Activated T-helper 17 cell treated with anti-CD3 and anti-CD28 coated beads, Interleukin-2, amount 50 U/mL, for 72 hours (primary cell): Measurements from ENCODE around the gene DPEP2. TPM values are rescaled to one million over a fixed set of nuclear protein-coding genes. Genes with fewer than 3 reads are reported as not detected.
"Not testable (repeated sequence)": the region's sequence is repeated elsewhere in the genome, so short reads cannot be mapped to it uniquely, and the experiment has no call there.

ENCODE experiments used
- ATAC-seq: fragments of 150-1000 bp; cut with Tn5 transposase; replicated peaks from 2 replicates; pipeline ENCODE4 v1.10.0; 2021; ENCODE audit warnings: mild to moderate bottlenecking, moderate library complexity
- H3K27ac Mint-ChIP-seq: one replicate; pipeline ENCODE4 v1.8.0; 2022; ENCODE audit warnings: mixed read lengths
- H3K27me3 Mint-ChIP-seq: one replicate; pipeline ENCODE4 v1.8.0; 2022; ENCODE audit warnings: mixed read lengths
- H3K36me3 Mint-ChIP-seq: one replicate; pipeline ENCODE4 v1.8.0; 2022; ENCODE audit warnings: low read depth, mild to moderate bottlenecking, mixed read lengths
- H3K4me1 Mint-ChIP-seq: one replicate; pipeline ENCODE4 v1.8.0; 2022; ENCODE audit warnings: mixed read lengths
- H3K4me3 Mint-ChIP-seq: one replicate; pipeline ENCODE4 v1.8.0; 2022; ENCODE audit warnings: mild to moderate bottlenecking, mixed read lengths
- H3K9me3 Mint-ChIP-seq: one replicate; pipeline ENCODE4 v1.8.0; 2022; ENCODE audit warnings: mixed read lengths
- total RNA-seq, 2 donors: library from RNA; stranded (reverse); gene quantifications; one replicate each; pipeline ENCODE4 v1.2.3, GENCODE V29; 2022

DPEP2 gene
- total RNA-seq, 2 donors from 2014 or later, result 2.8 to 7.3 TPM

GRCh38 chr16:67975321-67976105, 23.8 kb downstream of the DPEP2 start:
- Mint-ChIP-seq H3K27ac (peak overlapping the region; percentile 8), H3K9me3 (no peaks in the 10 kb centered on the region), H3K27me3 (no peaks in the 10 kb centered on the region)

GRCh38 chr16:67972285-67972684, 27.0 kb downstream of the DPEP2 start:
- ATAC-seq, H3K9me3 Mint-ChIP-seq, H3K27ac Mint-ChIP-seq, H3K36me3 Mint-ChIP-seq, H3K27me3 Mint-ChIP-seq, H3K4me3 Mint-ChIP-seq: not testable (repeated sequence)
- peaks cover 12% of the 10 kb centered on the region for H3K4me1 Mint-ChIP-seq

More at GRCh38 chr16:67975321-67976105, 23.8 kb downstream of the DPEP2 start:
- Mint-ChIP-seq H3K36me3 (no peaks in the 10 kb centered on the region), H3K4me3 (no peak overlapping the region), H3K4me1 (no peaks in the 10 kb centered on the region)
- ATAC-seq, result no peak

- Mint-ChIP-seq H3K27ac (no peak overlapping the region), H3K9me3 (no peaks in the 10 kb centered on the region), H3K27me3 (no peaks in the 10 kb centered on the region), H3K36me3 (no peaks in the 10 kb centered on the region), H3K4me3 (no peak overlapping the region), H3K4me1 (peaks cover 16% of the 10 kb centered on the region)
- ATAC-seq, result no peak
These were observed 28.2 kb downstream of the DPEP2 start for GRCh38 chr16:67971111-67971510.

- H3K36me3 Mint-ChIP-seq, result no peaks in the 10 kb centered on the region
- H3K9me3 Mint-ChIP-seq, result no peaks in the 10 kb centered on the region
- peak overlapping the region; percentile 89 for H3K4me3 Mint-ChIP-seq
- peaks cover 16% of the 10 kb centered on the region for H3K4me1 Mint-ChIP-seq
- H3K27ac Mint-ChIP-seq, result peak overlapping the region; percentile 86
- no peaks in the 10 kb centered on the region for H3K27me3 Mint-ChIP-seq
- ATAC-seq, result no peak
These were observed 29.8 kb downstream of the DPEP2 start for GRCh38 chr16:67969254-67970039.

GRCh38 chr16:67968400-67969253, 30.7 kb downstream of the DPEP2 start, which contains the start of gene SLC12A4:
SLC12A4 (minus strand) TSS chr16:67968637; CDS start chr16:67968553, 84 bp downstream.
- peak; percentile 89 for ATAC-seq
- peak within 1 kb of the TSS; percentile 88 for H3K27ac Mint-ChIP-seq
- peak within 1 kb of the TSS; percentile 94 for H3K4me3 Mint-ChIP-seq
- peaks cover 16% of the 10 kb centered on the region for H3K4me1 Mint-ChIP-seq
- no peaks in the 10 kb centered on the region for H3K9me3 Mint-ChIP-seq
- H3K27me3 Mint-ChIP-seq, result no peaks in the 10 kb centered on the region
- H3K36me3 Mint-ChIP-seq, result no peaks in the 10 kb centered on the region

- Mint-ChIP-seq H3K36me3 (no peaks in the 10 kb centered on the region), H3K4me1 (peaks cover 16% of the 10 kb centered on the region), H3K4me3 (peak overlapping the region; percentile 94), H3K9me3 (no peaks in the 10 kb centered on the region), H3K27ac (peak overlapping the region; percentile 88), H3K27me3 (no peaks in the 10 kb centered on the region)
- peak; percentile 35 for ATAC-seq
These were observed 31.3 kb downstream of the DPEP2 start for GRCh38 chr16:67967958-67968399.

- peak; percentile 34 for ATAC-seq
- no peaks in the 10 kb centered on the region for H3K9me3 Mint-ChIP-seq
- H3K27me3 Mint-ChIP-seq, result no peaks in the 10 kb centered on the region
- peak overlapping the region; percentile 94 for H3K4me3 Mint-ChIP-seq
- peaks cover 16% of the 10 kb centered on the region for H3K4me1 Mint-ChIP-seq
- H3K36me3 Mint-ChIP-seq, result no peaks in the 10 kb centered on the region
- peak overlapping the region; percentile 88 for H3K27ac Mint-ChIP-seq
These were observed 31.9 kb downstream of the DPEP2 start for GRCh38 chr16:67967183-67967957.

GRCh38 chr16:67966549-67967182, 32.6 kb downstream of the DPEP2 start:
- H3K9me3 Mint-ChIP-seq, result no peaks in the 10 kb centered on the region
- H3K4me1 Mint-ChIP-seq, result peaks cover 16% of the 10 kb centered on the region
- H3K27me3 Mint-ChIP-seq, result no peaks in the 10 kb centered on the region
- H3K4me3 Mint-ChIP-seq, result peak overlapping the region; percentile 94
- H3K36me3 Mint-ChIP-seq, result peaks cover under 1% of the 10 kb centered on the region
- peak overlapping the region; percentile 88 for H3K27ac Mint-ChIP-seq
- no peak for ATAC-seq

- no peaks in the 10 kb centered on the region for H3K9me3 Mint-ChIP-seq
- peaks cover 8% of the 10 kb centered on the region for H3K36me3 Mint-ChIP-seq
- H3K4me3 Mint-ChIP-seq, result peak overlapping the region; percentile 94
- no peaks in the 10 kb centered on the region for H3K27me3 Mint-ChIP-seq
- no peak overlapping the region for H3K27ac Mint-ChIP-seq
- peaks cover 16% of the 10 kb centered on the region for H3K4me1 Mint-ChIP-seq
- ATAC-seq, result no peak
These were observed 33.4 kb downstream of the DPEP2 start for GRCh38 chr16:67965668-67966548.

- H3K36me3 Mint-ChIP-seq, result peaks cover 16% of the 10 kb centered on the region
- H3K9me3 Mint-ChIP-seq, result no peaks in the 10 kb centered on the region
- no peak overlapping the region for H3K27ac Mint-ChIP-seq
- no peaks in the 10 kb centered on the region for H3K27me3 Mint-ChIP-seq
- H3K4me1 Mint-ChIP-seq, result peaks cover 17% of the 10 kb centered on the region
- ATAC-seq, result no peak
- H3K4me3 Mint-ChIP-seq, result no peak overlapping the region
These were observed 34.7 kb downstream of the DPEP2 start for GRCh38 chr16:67964477-67965131.

GRCh38 chr16:67963662-67964321, 35.5 kb downstream of the DPEP2 start:
- H3K27me3 Mint-ChIP-seq, result no peaks in the 10 kb centered on the region
- peaks cover 11% of the 10 kb centered on the region for H3K4me1 Mint-ChIP-seq
- no peak for ATAC-seq
- H3K27ac Mint-ChIP-seq, result no peak overlapping the region
- H3K9me3 Mint-ChIP-seq, result no peaks in the 10 kb centered on the region
- H3K4me3 Mint-ChIP-seq, result no peak overlapping the region
- peaks cover 17% of the 10 kb centered on the region for H3K36me3 Mint-ChIP-seq

- Mint-ChIP-seq H3K36me3 (peaks cover 22% of the 10 kb centered on the region), H3K27me3 (no peaks in the 10 kb centered on the region), H3K27ac (no peak overlapping the region), H3K4me1 (peaks cover 11% of the 10 kb centered on the region), H3K9me3 (no peaks in the 10 kb centered on the region), H3K4me3 (no peak overlapping the region)
- no peak for ATAC-seq
These were observed 36.0 kb downstream of the DPEP2 start for GRCh38 chr16:67963292-67963661.
